ENCODE results near the gene NT5C.
"Not testable (repeated sequence)": the region's sequence is repeated elsewhere in the genome, so short reads cannot be mapped to it uniquely, and the experiment has no call there.

The NT5C gene

DNA sequence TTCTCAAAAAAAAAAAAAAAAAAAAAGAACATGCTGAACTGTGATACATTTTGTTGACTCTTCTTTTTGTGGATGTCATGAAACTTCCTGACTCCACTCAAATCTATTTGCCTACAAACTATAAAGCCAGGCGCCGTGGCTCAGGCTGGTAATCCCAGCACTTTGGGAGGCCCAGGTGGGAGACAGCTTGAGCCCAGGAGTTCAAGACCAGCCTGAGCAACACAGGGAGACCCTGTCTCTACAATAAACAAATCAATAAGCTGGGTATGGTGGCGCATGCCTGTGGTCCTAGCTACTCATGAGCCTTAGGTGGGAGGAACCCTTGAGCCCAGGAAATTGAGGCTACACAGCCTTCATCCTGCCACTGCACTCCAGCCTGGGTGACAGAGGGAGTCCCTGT is 1.5 kb upstream of the NT5C start:
- TF ChIP-seq, protein P1, sequence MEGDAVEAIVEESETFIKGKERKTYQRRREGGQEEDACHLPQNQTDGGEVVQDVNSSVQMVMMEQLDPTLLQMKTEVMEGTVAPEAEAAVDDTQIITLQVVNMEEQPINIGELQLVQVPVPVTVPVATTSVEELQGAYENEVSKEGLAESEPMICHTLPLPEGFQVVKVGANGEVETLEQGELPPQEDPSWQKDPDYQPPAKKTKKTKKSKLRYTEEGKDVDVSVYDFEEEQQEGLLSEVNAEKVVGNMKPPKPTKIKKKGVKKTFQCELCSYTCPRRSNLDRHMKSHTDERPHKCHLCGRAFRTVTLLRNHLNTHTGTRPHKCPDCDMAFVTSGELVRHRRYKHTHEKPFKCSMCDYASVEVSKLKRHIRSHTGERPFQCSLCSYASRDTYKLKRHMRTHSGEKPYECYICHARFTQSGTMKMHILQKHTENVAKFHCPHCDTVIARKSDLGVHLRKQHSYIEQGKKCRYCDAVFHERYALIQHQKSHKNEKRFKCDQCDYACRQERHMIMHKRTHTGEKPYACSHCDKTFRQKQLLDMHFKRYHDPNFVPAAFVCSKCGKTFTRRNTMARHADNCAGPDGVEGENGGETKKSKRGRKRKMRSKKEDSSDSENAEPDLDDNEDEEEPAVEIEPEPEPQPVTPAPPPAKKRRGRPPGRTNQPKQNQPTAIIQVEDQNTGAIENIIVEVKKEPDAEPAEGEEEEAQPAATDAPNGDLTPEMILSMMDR (IDR thresholded peaks at IDR 0.05), result no peak
- H3K4me3 ChIP-seq, result no peak overlapping the region
- no peak for DNase-seq (ENCODE audit: low spot score)
- no peak overlapping the region for H3K27ac ChIP-seq

DNA sequence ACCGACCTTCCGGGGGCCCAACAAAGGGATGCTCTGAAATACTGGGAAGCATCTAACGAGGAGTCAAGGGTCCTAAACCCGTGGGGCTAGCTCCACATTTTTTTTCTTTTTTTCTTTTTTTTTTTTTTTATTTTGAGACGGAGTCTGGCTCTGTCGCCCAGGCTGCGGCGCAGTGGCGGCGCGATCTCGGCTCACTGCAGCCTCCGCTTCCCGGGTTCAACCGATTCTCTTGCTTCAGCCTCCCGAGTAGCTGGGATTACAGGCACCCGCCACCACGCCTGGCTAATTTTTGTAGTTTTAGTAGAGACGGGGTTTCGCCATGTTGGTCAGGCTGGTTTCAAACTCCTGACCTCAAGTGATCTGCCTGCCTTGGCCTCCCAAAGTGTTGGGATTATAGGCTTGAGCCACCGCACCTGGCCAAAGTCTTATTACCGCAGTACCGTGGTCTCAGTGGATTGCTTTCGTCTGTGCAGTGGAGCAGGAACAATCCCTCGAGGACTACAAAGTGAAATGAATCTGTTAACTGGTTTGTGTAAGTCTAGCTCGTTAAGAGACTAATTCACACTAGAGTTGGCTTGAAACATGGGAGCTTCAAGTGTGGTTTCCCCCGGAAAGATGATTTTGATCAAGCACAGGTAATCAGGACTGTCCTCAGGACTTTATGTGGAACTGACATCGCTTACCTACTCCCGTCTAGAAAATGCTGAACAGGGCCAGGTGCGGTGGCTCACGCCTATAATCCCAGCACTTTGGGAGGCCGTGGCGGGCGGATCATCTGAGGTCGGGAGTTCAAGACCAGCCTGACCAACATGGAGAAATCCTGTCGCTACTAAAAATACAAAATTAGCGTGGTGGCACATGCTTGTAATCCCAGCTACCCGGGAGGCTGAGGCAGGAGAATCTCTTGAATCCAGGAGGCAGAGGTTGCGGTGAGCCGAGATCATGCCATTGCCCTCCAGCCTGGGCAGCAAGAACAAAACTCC is 767 bp upstream of the NT5C start:
- DNase-seq (ENCODE audit: low spot score), result not testable (repeated sequence)
- H3K27ac ChIP-seq, result peak overlapping the region; percentile 47 to 89
- H3K4me3 ChIP-seq, result peak overlapping the region; percentile 87

DNA sequence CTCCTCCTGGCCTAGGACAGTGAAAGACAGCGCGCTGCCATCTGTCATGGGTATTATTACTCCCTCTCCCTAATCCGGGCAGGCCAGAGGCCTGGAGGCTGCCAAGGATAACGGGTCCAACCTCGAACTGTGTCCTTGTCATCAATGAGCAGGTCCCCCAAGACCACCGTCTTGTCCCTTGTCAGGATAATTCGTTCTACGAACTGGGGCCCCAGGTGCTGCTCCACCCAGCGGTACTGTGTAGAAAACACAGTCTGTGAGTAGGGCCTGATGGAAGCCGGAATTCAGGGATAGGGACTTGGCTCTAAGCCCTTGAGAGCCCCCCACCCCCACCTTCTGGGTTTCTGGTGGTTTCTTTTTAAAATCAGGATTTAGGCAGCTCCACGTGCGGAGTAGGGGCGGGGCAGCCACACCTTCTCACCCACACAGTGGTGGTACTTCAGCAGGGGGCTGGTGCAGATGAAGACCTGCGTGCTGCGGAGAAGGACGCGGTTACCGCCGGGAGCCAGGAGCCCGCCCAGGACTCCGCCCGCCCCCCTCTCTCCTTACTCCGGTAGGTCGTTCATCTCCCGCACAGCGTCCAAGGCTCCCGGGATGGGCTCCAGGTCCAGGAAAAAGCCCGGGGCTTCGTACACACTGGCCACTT is 787 bp downstream of the NT5C start:
- H3K4me3 ChIP-seq, result peak overlapping the region; percentile 87
- TF ChIP-seq, protein P1 (IDR thresholded peaks at IDR 0.05), result no peak
- no peak for DNase-seq (ENCODE audit: low spot score)
- H3K27ac ChIP-seq, result peak overlapping the region; percentile 47 to 89

DNA sequence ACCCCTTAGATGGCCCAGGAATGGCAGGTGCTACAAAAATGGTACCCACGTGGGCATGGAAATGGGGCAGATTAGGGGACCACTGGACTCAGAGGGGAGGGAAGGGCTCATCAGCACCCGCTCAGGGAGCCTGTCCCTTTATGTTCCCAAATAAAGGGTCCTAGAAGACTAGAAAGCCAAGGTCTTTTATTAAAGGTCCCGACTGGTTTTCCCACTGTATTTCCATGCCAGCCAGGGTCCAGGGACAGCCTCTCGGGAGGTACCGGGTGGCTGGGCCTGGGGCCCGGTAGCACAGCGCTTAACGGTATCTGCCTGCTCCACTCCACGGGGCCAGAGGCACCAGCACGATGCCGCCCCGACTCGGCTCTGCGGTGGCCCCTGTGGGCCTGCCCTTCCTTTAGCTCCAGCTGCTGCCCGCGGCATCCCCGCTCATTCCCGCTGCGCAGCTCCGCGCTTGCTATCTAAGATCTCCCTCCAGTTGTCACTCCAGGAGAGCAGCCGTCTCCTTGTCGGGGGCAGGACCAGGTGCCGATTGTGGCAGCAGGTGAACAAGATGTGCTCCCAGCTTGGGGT is 1.4 kb downstream of the NT5C start:
- TF ChIP-seq, protein P1 (IDR thresholded peaks at IDR 0.05), result no peak
- Histone ChIP-seq H3K4me3 (peak overlapping the region; percentile 87), H3K27ac (peak overlapping the region in 1 of 2 donors; percentile 89)
- no peak for DNase-seq (ENCODE audit: low spot score)

DNA sequence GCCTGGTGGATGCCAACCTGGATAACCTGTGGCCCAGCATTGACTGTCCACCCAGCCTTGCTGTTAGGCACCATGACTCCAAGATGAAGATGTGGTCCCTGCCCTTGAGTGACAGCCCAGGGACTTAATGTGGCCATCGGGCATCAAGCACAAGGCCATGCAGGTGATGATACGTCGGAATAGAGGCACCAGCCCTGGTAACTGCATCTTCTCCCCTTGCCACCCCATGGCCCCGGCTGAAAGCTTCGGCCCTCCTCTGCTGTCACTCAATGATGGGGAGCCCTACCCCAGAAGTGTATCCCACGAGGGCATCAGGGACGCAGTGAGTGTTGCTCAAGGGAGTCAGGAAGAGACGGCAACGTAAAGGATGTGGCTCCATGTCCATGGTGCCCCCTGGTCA is 2.0 kb downstream of the NT5C start:
- Histone ChIP-seq H3K27ac (no peak overlapping the region), H3K4me3 (no peak overlapping the region)
- no peak for DNase-seq (ENCODE audit: low spot score)
- TF ChIP-seq, protein P1 (IDR thresholded peaks at IDR 0.05), result no peak

DNA sequence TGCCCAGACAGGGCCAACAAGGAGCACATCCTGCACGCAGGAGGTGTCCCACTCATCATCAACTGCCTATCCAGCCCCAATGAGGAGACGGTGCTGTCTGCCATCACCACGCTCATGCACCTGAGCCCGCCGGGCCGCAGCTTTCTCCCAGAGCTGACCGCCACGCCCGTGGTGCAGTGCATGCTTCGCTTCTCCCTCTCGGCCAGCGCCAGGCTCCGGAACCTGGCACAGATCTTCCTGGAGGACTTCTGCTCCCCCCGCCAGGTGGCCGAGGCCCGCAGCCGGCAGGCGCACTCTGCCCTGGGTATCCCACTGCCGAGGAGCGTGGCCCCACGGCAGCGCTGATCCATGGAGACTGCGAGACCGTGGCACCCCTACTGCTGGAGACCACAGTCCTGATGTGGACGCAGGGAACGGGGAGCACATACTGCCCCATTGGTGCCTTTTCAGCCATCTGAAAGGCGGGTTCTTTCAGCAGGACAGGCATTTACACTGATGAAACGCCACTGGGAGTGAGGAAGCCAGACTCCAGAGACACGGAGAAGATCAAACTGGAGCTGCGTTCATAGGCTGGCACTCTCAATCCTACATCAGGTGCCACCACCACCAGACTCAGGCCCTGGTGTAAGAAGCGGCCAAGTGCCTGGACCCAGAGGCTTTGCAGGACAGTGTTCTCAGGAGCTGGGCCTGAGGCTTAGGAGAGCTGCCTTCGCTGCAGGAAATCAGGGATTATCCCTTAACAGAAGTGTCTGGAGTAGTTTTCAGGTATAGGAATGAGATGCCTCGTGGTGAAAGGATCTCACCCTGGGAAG is 2.6 kb downstream of the NT5C start:
- Histone ChIP-seq H3K27ac (no peak overlapping the region), H3K4me3 (no peak overlapping the region)
- DNase-seq (ENCODE audit: low spot score), result no peak
- TF ChIP-seq, protein P1 (IDR thresholded peaks at IDR 0.05), result no peak

DNA sequence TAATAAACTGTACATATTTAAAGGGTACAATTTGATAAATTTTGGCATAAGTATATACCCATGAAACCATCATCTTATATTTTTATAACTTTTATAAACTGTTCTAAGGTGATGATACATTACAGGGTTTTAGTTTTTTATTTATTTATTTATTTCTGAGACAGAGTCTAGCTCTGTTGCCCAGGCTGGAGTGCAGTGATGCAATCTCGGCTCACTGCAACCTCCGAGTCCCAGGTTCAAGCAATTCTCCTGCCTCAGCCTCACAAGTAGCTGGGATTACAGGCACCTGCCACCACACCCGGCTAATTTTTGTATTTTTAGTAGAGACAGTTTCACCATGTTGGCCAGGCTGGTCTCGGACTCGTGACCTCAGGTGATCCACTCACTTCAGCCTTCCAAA is 3.6 kb downstream of the NT5C start:
- not testable (repeated sequence) for DNase-seq (ENCODE audit: low spot score); H3K27ac ChIP-seq; H3K4me3 ChIP-seq
